B cell (primary cell): ENCODE data around the gene IFI30. TPM values are rescaled to one million over a fixed set of nuclear protein-coding genes. Genes with fewer than 3 reads are reported as not detected.

Source experiments
- ATAC-seq: fragments of 200-7000 bp; cut with Tn5 transposase; one replicate; pipeline ENCODE4 v1.10.0; 2021; ENCODE audit warnings: low read depth, mild to moderate bottlenecking, moderate number of reproducible peaks, moderate library complexity
- CTCF ChIA-PET: fragments of 350-600 bp; sonication (Branson Sonifier 250); formaldehyde crosslinking; loops from one replicate; lab custom pipeline; 2021; ENCODE audit warnings: antibody characterized with exemption, inconsistent platforms; lab: Charles Lee
- POLR2A ChIA-PET: fragments of 350-600 bp; sonication (Branson Sonifier 250); formaldehyde crosslinking; loops from one replicate; lab custom pipeline; 2021; ENCODE audit warnings: antibody characterized with exemption; lab: Charles Lee
- DNase-seq: peaks from one replicate; pipeline ENCODE4 v3.0.0; 2013
- H2AFZ ChIP-seq: 2 replicates; pipeline ENCODE4 v1.6.1; 2012; ENCODE audit warnings: mild to moderate bottlenecking, low read depth, low read length; ENCODE audit not compliant: insufficient read depth, poor library complexity, severe bottlenecking
- H3K27ac ChIP-seq, 2 donors: 1 replicate in 1 of 2; 2 replicates in 1 of 2; pipeline ENCODE4 v1.5.1; 2012 to 2013; ENCODE audit warnings: low read length in 2 of 2, mild to moderate bottlenecking in 2 of 2, moderate library complexity in 1 of 2
- H3K27me3 ChIP-seq, 4 experiments: fragments of 200-600 bp in 1 of 4; sonication (generic) in 1 of 4; replicated peaks in 1 of 4; 1 replicate in 2 of 4; 2 replicates in 2 of 4; pipeline versions ENCODE4 v1.6.1 to v1.7.0; 2013 to 2016; ENCODE audit warnings: low read length in 3 of 4, mild to moderate bottlenecking in 2 of 4, mixed read lengths in 1 of 4, moderate library complexity in 1 of 4; ENCODE audit not compliant: insufficient read depth in 4 of 4, control insufficient read depth in 3 of 4; ENCODE audit errors: control extremely low read depth in 1 of 4
- H3K36me3 ChIP-seq, 2 experiments: replicated peaks in 1 of 2; 1 replicate in 1 of 2; 2 replicates in 1 of 2; pipeline versions ENCODE4 v1.6.1 to v1.7.1; 2013; ENCODE audit warnings: low read length in 1 of 2; ENCODE audit not compliant: insufficient read depth in 2 of 2, control insufficient read depth in 1 of 2; ENCODE audit errors: control extremely low read depth in 1 of 2, extremely low read depth in 1 of 2
- H3K4me1 ChIP-seq, 2 donors: fragments of 200-600 bp in 1 of 2; sonication (generic) in 1 of 2; 1 replicate in 1 of 2; 2 replicates in 1 of 2; pipeline versions ENCODE4 v1.5.1 to v1.6.1; 2013 to 2017; ENCODE audit warnings: low read length in 2 of 2; ENCODE audit not compliant: control insufficient read depth in 2 of 2, insufficient read depth in 2 of 2
- H3K4me2 ChIP-seq: replicated peaks from 2 replicates; pipeline ENCODE3; 2012; ENCODE audit warnings: mild to moderate bottlenecking, low read depth, low read length; ENCODE audit not compliant: poor library complexity, severe bottlenecking
- H3K4me3 ChIP-seq, 5 experiments: fragments of 200-600 bp in 1 of 5; sonication (generic) in 1 of 5; 1 replicate in 3 of 5; 2 replicates in 2 of 5; pipeline versions ENCODE4 v1.5.1 to v1.7.0; 2011 to 2016; ENCODE audit warnings: low read length in 4 of 5, mild to moderate bottlenecking in 4 of 5, low read depth in 2 of 5, control low read depth in 1 of 5, moderate library complexity in 1 of 5; ENCODE audit not compliant: insufficient read depth in 1 of 5; ENCODE audit errors: control extremely low read depth in 1 of 5, extremely low read depth in 1 of 5
- H3K79me2 ChIP-seq: fragments of 200-600 bp; sonication (generic); one replicate; pipeline ENCODE4 v1.6.0; 2016; ENCODE audit warnings: low read length; ENCODE audit not compliant: control insufficient read depth, insufficient read depth
- H3K9ac ChIP-seq: fragments of 200-600 bp; sonication (generic); 2 replicates; pipeline ENCODE4 v1.6.1; 2017; ENCODE audit warnings: mild to moderate bottlenecking, low read length, moderate library complexity
- H3K9me3 ChIP-seq, 3 donors: one replicate each; pipeline versions ENCODE4 v1.6.1 to v1.7.1; 2013; ENCODE audit warnings: low read length in 2 of 3; ENCODE audit not compliant: control insufficient read depth in 2 of 3, insufficient read depth in 1 of 3; ENCODE audit errors: control extremely low read depth in 1 of 3
- H4K20me1 ChIP-seq: 2 replicates; pipeline ENCODE4 v1.6.0; 2012; ENCODE audit warnings: mild to moderate bottlenecking, low read length; ENCODE audit not compliant: insufficient read depth, control insufficient read depth, poor library complexity, severe bottlenecking
- H3K27ac Mint-ChIP-seq: one replicate; pipeline ENCODE4 v1.8.0; 2021; ENCODE audit warnings: mixed read lengths
- H3K27me3 Mint-ChIP-seq: one replicate; pipeline ENCODE4 v1.8.0; 2021; ENCODE audit warnings: mixed read lengths
- H3K4me1 Mint-ChIP-seq: one replicate; pipeline ENCODE4 v1.8.0; 2021; ENCODE audit warnings: mixed read lengths
- H3K4me3 Mint-ChIP-seq: one replicate; pipeline ENCODE4 v1.8.0; 2021; ENCODE audit warnings: mixed read lengths
- H3K9me3 Mint-ChIP-seq: one replicate; pipeline ENCODE4 v1.8.0; 2022; ENCODE audit warnings: mixed read lengths; ENCODE audit not compliant: insufficient read depth
- EZH2 ChIP-seq: IDR thresholded peaks from 2 replicates; pipeline ENCODE4 v1.6.1; 2012; ENCODE audit warnings: borderline replicate concordance, low read depth, mild to moderate bottlenecking, moderate library complexity, low read length; ENCODE audit not compliant: insufficient read depth, poor library complexity, severe bottlenecking
- WGBS: methylation state at CpG from one replicate; pipeline ENCODE4 v1.1.5; 2013; ENCODE audit warnings: missing lambda C conversion rate; ENCODE audit not compliant: insufficient coverage; 5-methylcytosine and 5-hydroxymethylcytosine counted together
- intact Hi-C: fragments of 100-400 bp; cut with micrococcal nuclease; formaldehyde crosslinking; loops from one replicate; pipeline ENCODE4 v1.10.0; 2022
- polyA plus RNA-seq: library from polyadenylated mRNA; depleted of rRNA; stranded (reverse); fragments of >200 nt; gene quantifications from 2 replicates; pipeline ENCODE4 v1.2.3, GENCODE V29; 2012
- small RNA-seq: library from RNA; depleted of rRNA; stranded (forward); fragments of <200 nt; gene quantifications from one replicate; pipeline ENCODE3, GENCODE V24; 2012; ENCODE audit warnings: low replicate concordance, low read depth; ENCODE audit not compliant: insufficient read length
- total RNA-seq, 2 donors: library from RNA; stranded (reverse); fragments of 120-200 nt in 1 of 2; gene quantifications; 1 replicate in 1 of 2; 2 replicates in 1 of 2; pipeline versions ENCODE4 v1.2.3 to v1.2.4, GENCODE V29; 2013 to 2022
- TF ChIP-seq, protein P1 (sequence below): fragments of 200-600 bp; IDR thresholded peaks from one replicate; pipeline ENCODE4 v1.8.0; 2022; ENCODE audit warnings: antibody characterized with exemption, mild to moderate bottlenecking

IFI30 gene
- total and polyA plus RNA-seq, 2 donors (not counting 1 experiment from before 2014, with no cell fraction given), result 171 to 222 TPM

DNA sequence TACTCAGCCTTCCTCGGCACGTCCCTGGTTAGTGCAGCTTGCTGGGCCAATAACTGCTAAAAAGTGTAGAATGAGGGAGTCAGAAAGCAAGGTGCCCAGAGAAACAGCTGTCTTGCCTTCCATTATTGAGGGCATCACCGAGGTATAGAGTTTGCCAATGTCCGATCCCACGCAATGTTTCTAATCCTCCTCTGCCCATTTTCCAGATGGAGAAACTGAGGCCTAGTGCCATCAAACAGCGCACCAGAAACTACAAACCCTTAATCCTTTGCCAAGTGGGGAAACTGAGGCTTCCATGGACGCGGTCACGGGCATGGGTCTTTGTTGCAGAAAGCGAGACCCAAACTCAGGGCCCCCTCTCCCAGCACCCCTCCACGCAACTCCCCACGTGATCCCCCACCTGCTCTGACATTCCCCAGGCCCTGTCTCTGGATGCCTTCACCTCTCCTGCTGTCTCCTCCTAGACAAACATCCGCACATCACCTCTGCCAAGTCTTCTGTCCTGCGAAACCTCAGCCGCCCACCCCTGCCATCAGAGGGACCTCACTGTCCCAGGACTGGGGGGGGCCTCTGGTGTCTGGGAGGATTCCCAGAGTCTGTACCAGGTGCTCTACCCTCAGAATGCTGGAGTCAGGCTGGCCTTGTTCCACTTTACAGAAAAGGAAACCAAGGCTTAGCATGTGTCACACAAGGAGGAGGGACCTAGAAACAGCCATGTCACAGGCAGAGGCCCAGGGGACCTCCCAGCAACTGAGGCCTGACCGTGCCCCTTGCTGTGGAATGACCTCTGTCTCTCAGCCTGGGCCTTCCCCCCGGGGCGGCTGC, 53.6 kb downstream of the IFI30 start:
- intact Hi-C loops, result no loop called here
- no peak overlapping the region for H3K27ac ChIP-seq
- Mint-ChIP-seq H3K27ac (peak overlapping the region; percentile 53), H3K4me3 (peak overlapping the region; percentile 10), H3K9me3 (no peaks in the 10 kb centered on the region), H3K4me1 (peaks cover 42% of the 10 kb centered on the region), H3K27me3 (peaks cover 59% of the 10 kb centered on the region)
- H3K4me1 ChIP-seq, result peaks cover 40 to 49% of the 10 kb centered on the region in 2 donors
- H3K4me2 ChIP-seq, result no peak overlapping the region
- no peaks in the 10 kb centered on the region for H3K79me2 ChIP-seq
- ATAC-seq (no peak), DNase-seq (no peak)
- H3K9me3 ChIP-seq, result peaks cover 0 to 28% (median 0%) of the 10 kb centered on the region in 3 donors
- no peak overlapping the region for H3K9ac ChIP-seq
- 83% methylated on average over 14 of the region's 18 CpGs for WGBS
- H4K20me1 ChIP-seq, result peaks cover 3% of the 10 kb centered on the region
- ChIA-PET CTCF (interaction anchor here (0.7 kb wide), 1 partner anchor 19 kb away, joined by 3 read pairs; no protein-coding TSS in a partner anchor), POLR2A (no interaction called here)
- H3K27me3 ChIP-seq, result peaks cover 0 to 84% (median 40%) of the 10 kb centered on the region in 4 experiments
- H3K4me3 ChIP-seq, result no peak overlapping the region
- TF ChIP-seq, protein P1, sequence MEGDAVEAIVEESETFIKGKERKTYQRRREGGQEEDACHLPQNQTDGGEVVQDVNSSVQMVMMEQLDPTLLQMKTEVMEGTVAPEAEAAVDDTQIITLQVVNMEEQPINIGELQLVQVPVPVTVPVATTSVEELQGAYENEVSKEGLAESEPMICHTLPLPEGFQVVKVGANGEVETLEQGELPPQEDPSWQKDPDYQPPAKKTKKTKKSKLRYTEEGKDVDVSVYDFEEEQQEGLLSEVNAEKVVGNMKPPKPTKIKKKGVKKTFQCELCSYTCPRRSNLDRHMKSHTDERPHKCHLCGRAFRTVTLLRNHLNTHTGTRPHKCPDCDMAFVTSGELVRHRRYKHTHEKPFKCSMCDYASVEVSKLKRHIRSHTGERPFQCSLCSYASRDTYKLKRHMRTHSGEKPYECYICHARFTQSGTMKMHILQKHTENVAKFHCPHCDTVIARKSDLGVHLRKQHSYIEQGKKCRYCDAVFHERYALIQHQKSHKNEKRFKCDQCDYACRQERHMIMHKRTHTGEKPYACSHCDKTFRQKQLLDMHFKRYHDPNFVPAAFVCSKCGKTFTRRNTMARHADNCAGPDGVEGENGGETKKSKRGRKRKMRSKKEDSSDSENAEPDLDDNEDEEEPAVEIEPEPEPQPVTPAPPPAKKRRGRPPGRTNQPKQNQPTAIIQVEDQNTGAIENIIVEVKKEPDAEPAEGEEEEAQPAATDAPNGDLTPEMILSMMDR, result no peak
- TF ChIP-seq EZH2, result no peak
- no peak overlapping the region for H2AFZ ChIP-seq
- H3K36me3 ChIP-seq, result no peaks in the 10 kb centered on the region

Small RNA genes lying within 50 kb of the gene (small RNA-seq; reads per million reads assigned to genes)
- not detected for gene IFI30

Other genes with a start within 250 kb of the IFI30 start
- gene CCDC124, start 240.8 kb upstream of the IFI30 start, total RNA-seq, result 25.0 and 26.9 TPM in 2 replicates
- gene CCDC124, start 240.8 kb upstream of the IFI30 start, polyA plus RNA-seq, result 56.8 and 57.8 TPM in 2 replicates
- gene KCNN1, start 206.7 kb upstream of the IFI30 start, total RNA-seq, result not detected in 2 replicates
- 0.04 TPM in 1 of 2 replicates, not detected in the other for gene KCNN1, start 206.7 kb upstream of the IFI30 start, polyA plus RNA-seq
- 639 and 667 TPM in 2 replicates for gene ARRDC2, start 165.6 kb upstream of the IFI30 start, total RNA-seq
- gene ARRDC2, start 165.6 kb upstream of the IFI30 start, polyA plus RNA-seq, result 131 and 202 TPM in 2 replicates
- gene IL12RB1, start 86.9 kb upstream of the IFI30 start, total RNA-seq, result 24.5 and 24.8 TPM in 2 replicates
- 17.9 and 18.8 TPM in 2 replicates for gene IL12RB1, start 86.9 kb upstream of the IFI30 start, polyA plus RNA-seq
- 85.5 and 90.7 TPM in 2 replicates for gene MAST3, start 76.0 kb upstream of the IFI30 start, total RNA-seq
- gene MAST3, start 76.0 kb upstream of the IFI30 start, polyA plus RNA-seq, result 43.5 and 48.7 TPM in 2 replicates
- 13.7 and 15.8 TPM in 2 replicates for gene PIK3R2, start 20.6 kb upstream of the IFI30 start, total RNA-seq
- gene PIK3R2, start 20.6 kb upstream of the IFI30 start, polyA plus RNA-seq, result 8.5 and 8.9 TPM in 2 replicates
- 6.5 and 8.6 TPM in 2 replicates for gene MPV17L2, start 19.4 kb downstream of the IFI30 start, total RNA-seq
- gene MPV17L2, start 19.4 kb downstream of the IFI30 start, polyA plus RNA-seq, result 18.4 and 23.0 TPM in 2 replicates
- 9.6 and 10.4 TPM in 2 replicates for gene RAB3A, start 30.2 kb downstream of the IFI30 start, total RNA-seq
- gene RAB3A, start 30.2 kb downstream of the IFI30 start, polyA plus RNA-seq, result 5.3 and 7.7 TPM in 2 replicates
- not detected in 2 replicates for gene PDE4C, start 52.6 kb downstream of the IFI30 start, total RNA-seq
- 0.13 TPM in 1 of 2 replicates, not detected in the other for gene PDE4C, start 52.6 kb downstream of the IFI30 start, polyA plus RNA-seq
- gene IQCN, start 100.6 kb downstream of the IFI30 start, total RNA-seq, result 63.6 and 67.7 TPM in 2 replicates
- 52.0 and 106 TPM in 2 replicates for gene IQCN, start 100.6 kb downstream of the IFI30 start, polyA plus RNA-seq
- 608 and 628 TPM in 2 replicates for gene JUND, start 107.8 kb downstream of the IFI30 start, total RNA-seq
- 5,593 and 7,730 TPM in 2 replicates for gene JUND, start 107.8 kb downstream of the IFI30 start, polyA plus RNA-seq
- gene LSM4, start 149.3 kb downstream of the IFI30 start, total RNA-seq, result 66.3 and 70.0 TPM in 2 replicates
- gene LSM4, start 149.3 kb downstream of the IFI30 start, polyA plus RNA-seq, result 79.2 and 86.1 TPM in 2 replicates
- gene PGPEP1, start 166.8 kb downstream of the IFI30 start, total RNA-seq, result 14.1 and 17.6 TPM in 2 replicates
- 16.3 and 20.9 TPM in 2 replicates for gene PGPEP1, start 166.8 kb downstream of the IFI30 start, polyA plus RNA-seq
- gene GDF15, start 212.3 kb downstream of the IFI30 start, total RNA-seq, result not detected in 2 replicates
- 0.17 and 0.19 TPM in 2 replicates for gene GDF15, start 212.3 kb downstream of the IFI30 start, polyA plus RNA-seq
- gene LRRC25, start 223.8 kb downstream of the IFI30 start, total RNA-seq, result 2.4 and 2.8 TPM in 2 replicates
- gene LRRC25, start 223.8 kb downstream of the IFI30 start, polyA plus RNA-seq, result 3.3 and 5.7 TPM in 2 replicates
- 37.0 and 43.5 TPM in 2 replicates for gene SSBP4, start 245.6 kb downstream of the IFI30 start, total RNA-seq
- gene SSBP4, start 245.6 kb downstream of the IFI30 start, polyA plus RNA-seq, result 53.5 and 64.2 TPM in 2 replicates